ENCODE measurements around the gene AGPAT4.

GRCh38 chr6:161274898-161275297 is 1.0 kb upstream of the AGPAT4 start:
- TF ChIP-seq GATA2 (IDR thresholded peaks at IDR 0.05; ENCODE audit: low read depth, low read length) (no peak), GATA3 (IDR thresholded peaks at IDR 0.05; ENCODE audit: low read depth, low read length) (no peak)
